ENCODE data around the gene ANKRD33. TPM values are rescaled to one million over a fixed set of nuclear protein-coding genes. Genes with fewer than 3 reads are reported as not detected.

The ANKRD33 gene
- total and polyA plus RNA-seq, 2 of the 8 experiments (the other 6 are each of a cell fraction or from before 2014, with no cell fraction given), result 0.41 to 0.53 TPM

- Histone ChIP-seq H2BK15ac (ENCODE audit: low read length) (no peak overlapping the region), H2BK12ac (ENCODE audit: low read depth, low read length) (no peak overlapping the region), H4K5ac (ENCODE audit: insufficient read length, low read depth, low read length) (no peak overlapping the region), H2BK120ac (replicated peaks; ENCODE audit: low read depth, low read length) (no peak overlapping the region), H3K4me1 (replicated peaks in 1 of 4; ENCODE audit: control insufficient read depth in 3 of 4, insufficient read depth in 4 of 4, low read length in 3 of 4) (no peaks in the 10 kb centered on the region), H3K79me1 (ENCODE audit: low read depth, low read length) (no peaks in the 10 kb centered on the region), H2AFZ (ENCODE audit: low read length) (no peak overlapping the region; the same call in 1 of the 2 replicates), H3K9ac (replicated peaks in 1 of 4; ENCODE audit: extremely low read depth in 1 of 4, low read depth in 3 of 4, low read length in 3 of 4) (no peak overlapping the region), H4K91ac (replicated peaks; ENCODE audit: insufficient read length, low read length) (no peak overlapping the region), H3K14ac (ENCODE audit: insufficient read length) (no peak overlapping the region), H2BK5ac (ENCODE audit: low read depth, low read length) (no peak overlapping the region), H2BK20ac (ENCODE audit: low read length) (no peak overlapping the region), H3K9me3 (ENCODE audit: insufficient read depth in 2 of 2, low read depth in 1 of 2, low read length in 1 of 2) (no peaks in the 10 kb centered on the region), H3K4me3 (ENCODE audit: extremely low read depth in 1 of 4, insufficient read depth in 2 of 4, low read depth in 3 of 4, low read length in 4 of 4) (no peak overlapping the region), H3K27me3 (replicated peaks in 1 of 4; ENCODE audit: control insufficient read depth in 3 of 4, extremely low read depth in 1 of 4, insufficient read depth in 3 of 4, low read length in 3 of 4) (no peaks in the 10 kb centered on the region; a peak in 1 of 7 replicates), H3K18ac (ENCODE audit: extremely low read depth, low read length) (no peak overlapping the region), H3K56ac (replicated peaks; ENCODE audit: insufficient read length, low read depth, low read length) (no peak overlapping the region), H2AK5ac (ENCODE audit: low read depth, low read length) (0 out of 2 replicates have a peak overlapping the region, but pooled peaks have one; percentile 1), H4K8ac (ENCODE audit: extremely low read depth, insufficient read depth, low read length) (no peak overlapping the region), H3K27ac (ENCODE audit: low read depth, low read length) (no peak overlapping the region), H3K23me2 (ENCODE audit: low read depth, low read length) (no peaks in the 10 kb centered on the region), H3K79me2 (ENCODE audit: control insufficient read depth in 1 of 2, insufficient read depth in 2 of 2, low read length in 2 of 2) (no peaks in the 10 kb centered on the region), H3K36me3 (ENCODE audit: control insufficient read depth in 2 of 4, insufficient read depth in 4 of 4, low read length in 3 of 4) (no peaks in the 10 kb centered on the region), H3K4ac (replicated peaks; ENCODE audit: insufficient read length, low read depth, low read length) (no peak overlapping the region), H3K4me2 (ENCODE audit: insufficient read depth in 1 of 2, low read depth in 2 of 2, low read length in 2 of 2) (no peak overlapping the region), H3K23ac (ENCODE audit: insufficient read length) (no peak overlapping the region), H4K20me1 (replicated peaks in 1 of 2; ENCODE audit: control insufficient read depth in 1 of 2, insufficient read depth in 2 of 2, low read length in 2 of 2) (peaks cover 0 to 2% of the 10 kb centered on the region in 2 experiments)
- DNase-seq (ENCODE audit: low read depth in 1 of 2, low spot score in 2 of 2) (no peak), FAIRE-seq (no peak)
- ChIA-PET POLR2A (ENCODE audit: partially characterized antibody) (interaction anchor here (0.6 to 1.1 kb wide), 2 partner anchors 8 to 77 kb away, joined by 3 read pairs; no protein-coding TSS in a partner anchor), CTCF (ENCODE audit: partially characterized antibody) (interaction anchor here (1.0 to 10.9 kb wide), 12 partner anchors 8 to 162 kb away, joined by 3 to 140 read pairs (median 4); no protein-coding TSS in a partner anchor)
- WGBS, 2 experiments (ENCODE audit: extremely low coverage in 1 of 2, insufficient coverage in 1 of 2, insufficient read length in 1 of 2, insufficient replicate concordance in 2 of 2, low coverage in 1 of 2, low lambda C conversion rate in 2 of 2, missing lambda C conversion rate in 1 of 2), result 96% methylated on average over 43 of the region's 43 CpGs; no CpG with 5 or more reads in 1 of the 2 experiments
- TF ChIP-seq JUN (IDR thresholded peaks at IDR 0.05; ENCODE audit: low read depth, low read length) (no peak), EP300 (IDR thresholded peaks at IDR 0.05; ENCODE audit: borderline replicate concordance in 1 of 2, low read depth in 2 of 2, low read length in 2 of 2) (no peak), POU5F1 (IDR thresholded peaks at IDR 0.05; ENCODE audit: low read depth, low read length) (no peak), GABPA (IDR thresholded peaks at IDR 0.05; ENCODE audit: borderline replicate concordance, insufficient read depth, low read length) (no peak), CREB1 (IDR thresholded peaks at IDR 0.05) (no peak), NANOG (IDR thresholded peaks at IDR 0.05; ENCODE audit: insufficient read depth, low read depth, low read length, poor library complexity, severe bottlenecking) (no peak)
Measured at GRCh38 chr12:51900323-51900889, 12.5 kb downstream of the ANKRD33 start.

Measured in H1 (cell line).